Measurements from ENCODE around the gene ABCG1.

DNA sequence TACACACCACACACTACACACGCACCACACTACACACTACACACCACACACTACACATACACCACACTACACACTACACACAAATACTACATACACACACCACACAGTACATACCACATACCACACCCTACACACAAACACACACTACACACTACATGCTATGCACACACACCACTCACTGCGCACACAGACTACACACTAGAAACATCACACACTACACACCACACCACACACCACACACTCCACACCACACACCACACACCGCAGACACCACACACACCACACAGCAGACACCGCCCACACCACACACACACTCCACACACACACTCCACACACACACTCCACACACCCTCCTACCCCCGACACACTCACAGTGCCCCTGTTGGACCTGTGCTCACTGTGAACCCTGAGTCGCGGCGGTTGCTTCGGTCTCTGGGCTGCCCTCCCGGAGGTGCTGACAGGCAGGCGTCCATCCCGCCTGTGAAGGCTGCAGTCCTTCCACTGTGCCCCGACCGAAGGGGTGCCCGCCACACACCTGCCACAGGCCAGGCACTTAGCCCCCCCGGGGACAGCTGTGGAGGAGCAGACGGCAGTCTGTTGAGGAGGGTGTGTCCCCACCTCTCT lies 74.8 kb downstream of the ABCG1 start:
- TF ChIP-seq, protein P1, sequence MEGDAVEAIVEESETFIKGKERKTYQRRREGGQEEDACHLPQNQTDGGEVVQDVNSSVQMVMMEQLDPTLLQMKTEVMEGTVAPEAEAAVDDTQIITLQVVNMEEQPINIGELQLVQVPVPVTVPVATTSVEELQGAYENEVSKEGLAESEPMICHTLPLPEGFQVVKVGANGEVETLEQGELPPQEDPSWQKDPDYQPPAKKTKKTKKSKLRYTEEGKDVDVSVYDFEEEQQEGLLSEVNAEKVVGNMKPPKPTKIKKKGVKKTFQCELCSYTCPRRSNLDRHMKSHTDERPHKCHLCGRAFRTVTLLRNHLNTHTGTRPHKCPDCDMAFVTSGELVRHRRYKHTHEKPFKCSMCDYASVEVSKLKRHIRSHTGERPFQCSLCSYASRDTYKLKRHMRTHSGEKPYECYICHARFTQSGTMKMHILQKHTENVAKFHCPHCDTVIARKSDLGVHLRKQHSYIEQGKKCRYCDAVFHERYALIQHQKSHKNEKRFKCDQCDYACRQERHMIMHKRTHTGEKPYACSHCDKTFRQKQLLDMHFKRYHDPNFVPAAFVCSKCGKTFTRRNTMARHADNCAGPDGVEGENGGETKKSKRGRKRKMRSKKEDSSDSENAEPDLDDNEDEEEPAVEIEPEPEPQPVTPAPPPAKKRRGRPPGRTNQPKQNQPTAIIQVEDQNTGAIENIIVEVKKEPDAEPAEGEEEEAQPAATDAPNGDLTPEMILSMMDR (conservative IDR thresholded peaks at IDR 0.05): no peak
- TF ChIP-seq EZH2 (IDR thresholded peaks at IDR 0.05; ENCODE audit: low read depth): no peak
